ENCODE measurements around the gene ABCC11. TPM values are rescaled to one million over a fixed set of nuclear protein-coding genes. Genes with fewer than 3 reads are reported as not detected.

ABCC11 gene
- total and polyA plus RNA-seq, 2 experiments from 2014 or later, result 0.10 TPM; not detected in 1

GRCh38 chr16:48143812-48144368, 103.4 kb downstream of the ABCC11 start:
- Histone ChIP-seq H3K9me2 (ENCODE audit: insufficient read depth) (peaks cover 14% of the 10 kb centered on the region; the same call in 1 of the 2 replicates), H3K27me3 (ENCODE audit: insufficient read depth) (no peaks in the 10 kb centered on the region), H3K4me2 (no peak overlapping the region), H3K79me2 (replicated peaks; ENCODE audit: insufficient read depth) (no peaks in the 10 kb centered on the region), H3F3A (replicated peaks; ENCODE audit: low read depth) (no peaks in the 10 kb centered on the region), H4K20me1 (replicated peaks; ENCODE audit: insufficient read depth) (no peaks in the 10 kb centered on the region), H2AFZ (no peak overlapping the region), H3K4me1 (ENCODE audit: insufficient read depth) (no peaks in the 10 kb centered on the region), H3K36me3 (ENCODE audit: insufficient read depth) (no peaks in the 10 kb centered on the region), H3K27ac (ENCODE audit: low read depth) (no peak overlapping the region), H3K4me3 (no peak overlapping the region)
- DNase-seq (ENCODE audit: low spot score) (no peak), ATAC-seq (no peak)
- Mint-ChIP-seq H3K27me3 (ENCODE audit: insufficient read depth, low read depth, poor library complexity) (peaks cover 8% of the 10 kb centered on the region), H3K36me3 (ENCODE audit: low read depth) (no peaks in the 10 kb centered on the region), H3K4me1 (peaks cover 4% of the 10 kb centered on the region; the same call in 2 of the 3 replicates), H3K27ac (no peak overlapping the region), H3K9me3 (peaks cover 4% of the 10 kb centered on the region; the same call in 2 of the 3 replicates), H3K4me3 (no peak overlapping the region)
- no peak for TF ChIP-seq POLR2AphosphoS5 (IDR thresholded peaks at IDR 0.05; ENCODE audit: low read depth)
- TF ChIP-seq REST (IDR thresholded peaks at IDR 0.05; ENCODE audit: unreplicated experiment), result no peak

- Histone ChIP-seq H3F3A (replicated peaks; ENCODE audit: low read depth) (no peaks in the 10 kb centered on the region), H3K4me1 (ENCODE audit: insufficient read depth) (no peaks in the 10 kb centered on the region), H3K36me3 (ENCODE audit: insufficient read depth) (no peaks in the 10 kb centered on the region), H3K27ac (ENCODE audit: low read depth) (no peak overlapping the region), H3K4me2 (no peak overlapping the region), H3K27me3 (ENCODE audit: insufficient read depth) (no peaks in the 10 kb centered on the region), H2AFZ (no peak overlapping the region), H3K4me3 (no peak overlapping the region), H3K79me2 (replicated peaks; ENCODE audit: insufficient read depth) (no peaks in the 10 kb centered on the region), H3K9me2 (ENCODE audit: insufficient read depth) (peaks cover 14% of the 10 kb centered on the region; the same call in 1 of the 2 replicates), H4K20me1 (replicated peaks; ENCODE audit: insufficient read depth) (no peaks in the 10 kb centered on the region)
- DNase-seq (ENCODE audit: low spot score) (no peak), ATAC-seq (no peak)
- H3K4me3 Mint-ChIP-seq, result no peak overlapping the region
- peaks cover 5% of the 10 kb centered on the region for H3K27me3 Mint-ChIP-seq (ENCODE audit: insufficient read depth, low read depth, poor library complexity)
- no peaks in the 10 kb centered on the region for H3K36me3 Mint-ChIP-seq (ENCODE audit: low read depth)
- H3K4me1 Mint-ChIP-seq, result peaks cover 8% of the 10 kb centered on the region; the same call in 2 of the 3 replicates
- H3K9me3 Mint-ChIP-seq, result no peaks in the 10 kb centered on the region; the same call in 2 of the 3 replicates
- H3K27ac Mint-ChIP-seq, result no peak overlapping the region
- TF ChIP-seq ZNF462 (CRISPR knock-in tag; IDR thresholded peaks at IDR 0.05) (no peak), REST (IDR thresholded peaks at IDR 0.05; ENCODE audit: unreplicated experiment) (no peak), JUNB (IDR thresholded peaks at IDR 0.05; ENCODE audit: unreplicated experiment) (no peak), EZH2 (IDR thresholded peaks at IDR 0.05; ENCODE audit: low read depth, unreplicated experiment) (no peak), EZH2phosphoT487 (IDR thresholded peaks at IDR 0.05; ENCODE audit: unreplicated experiment) (no peak), NANOG (IDR thresholded peaks at IDR 0.05; ENCODE audit: borderline replicate concordance) (no peak), POLR2AphosphoS5 (IDR thresholded peaks at IDR 0.05; ENCODE audit: low read depth) (no peak)
Observed at GRCh38 chr16:48140821-48141220, 106.5 kb downstream of the ABCC11 start.
